Epithelial cell of proximal tubule (primary cell): ENCODE measurements around the gene LIG3. TPM values are rescaled to one million over a fixed set of nuclear protein-coding genes. Genes with fewer than 3 reads are reported as not detected.

Experiments used
- DNase-seq: peaks from one replicate; pipeline ENCODE4 v3.0.0-alpha.2; 2011; ENCODE audit warnings: low read depth
- H3K4me3 ChIP-seq: 2 replicates; pipeline ENCODE4 v1.5.1; 2011; ENCODE audit warnings: low read depth, mild to moderate bottlenecking, low read length
- CTCF ChIP-seq: conservative IDR thresholded peaks from 2 replicates; pipeline ENCODE4 v1.5.1; 2012; ENCODE audit warnings: low read depth, mild to moderate bottlenecking, low read length
- total RNA-seq: library from RNA; depleted of rRNA; stranded (reverse); fragments of >200 nt; gene quantifications from 2 replicates; pipeline ENCODE4 v1.2.3, GENCODE V29; 2015

Gene LIG3
- total RNA-seq, 1 donor from 2014 or later: 36.2 TPM

GRCh38 chr17:35016369-35016768 is 36.1 kb downstream of the LIG3 start:
- H3K4me3 ChIP-seq: no peak overlapping the region
- DNase-seq: no peak
- TF ChIP-seq CTCF: no peak

GRCh38 chr17:35017021-35017420 is 36.7 kb downstream of the LIG3 start:
- no peak for TF ChIP-seq CTCF
- H3K4me3 ChIP-seq: no peak overlapping the region
- DNase-seq: no peak

GRCh38 chr17:35018814-35019213 is 38.5 kb downstream of the LIG3 start:
- no peak for DNase-seq

GRCh38 chr17:35019386-35020179 is 39.3 kb downstream of the LIG3 start:
- H3K4me3 ChIP-seq: no peak overlapping the region
- DNase-seq: no peak
- no peak for TF ChIP-seq CTCF

More at GRCh38 chr17:35018814-35019213, 38.5 kb downstream of the LIG3 start:
- no peak for TF ChIP-seq CTCF
- H3K4me3 ChIP-seq: no peak overlapping the region

- no peak for TF ChIP-seq CTCF
- no peak for DNase-seq
- no peak overlapping the region for H3K4me3 ChIP-seq
Measured at GRCh38 chr17:35021520-35022380, 41.4 kb downstream of the LIG3 start.

GRCh38 chr17:35022536-35023063 is 42.3 kb downstream of the LIG3 start:
- TF ChIP-seq CTCF: peak; percentile 51
- peak; percentile 95 for DNase-seq
- H3K4me3 ChIP-seq: no peak overlapping the region
